ENCODE measurements around the gene FAM234A. TPM values are rescaled to one million over a fixed set of nuclear protein-coding genes. Genes with fewer than 3 reads are reported as not detected.
"Not testable (repeated sequence)": the region's sequence is repeated elsewhere in the genome, so short reads cannot be mapped to it uniquely, and the experiment has no call there.

Gene FAM234A
- total RNA-seq, 2 experiments from 2014 or later = 15.7 to 18.4 TPM

- DNase-seq = no peak
- H3K36me3 Mint-ChIP-seq = peaks cover 2% of the 10 kb centered on the region
- H3K4me3 Mint-ChIP-seq = no peak overlapping the region
- CTCF ChIA-PET = no interaction called here
- no peaks in the 10 kb centered on the region for H3K27me3 Mint-ChIP-seq
- intact Hi-C loops (cut with micrococcal nuclease) = no loop called here
- POLR2A ChIA-PET = no interaction called here
- no peak overlapping the region for H3K27ac Mint-ChIP-seq
- no peaks in the 10 kb centered on the region for H3K9me3 Mint-ChIP-seq
- H3K4me1 Mint-ChIP-seq (ENCODE audit: low read depth) = peaks cover 23% of the 10 kb centered on the region
Observed at GRCh38 chr16:239948-240277, 5.3 kb downstream of the FAM234A start.

GRCh38 chr16:240559-240958, 5.9 kb downstream of the FAM234A start:
- POLR2A ChIA-PET = no interaction called here
- H3K4me3 Mint-ChIP-seq = no peak overlapping the region

GRCh38 chr16:242281-242680, 7.7 kb downstream of the FAM234A start:
- Mint-ChIP-seq H3K4me3 (no peak overlapping the region), H3K27me3 (no peaks in the 10 kb centered on the region), H3K27ac (no peak overlapping the region), H3K4me1 (ENCODE audit: low read depth) (peaks cover 14% of the 10 kb centered on the region), H3K9me3 (no peaks in the 10 kb centered on the region), H3K36me3 (no peaks in the 10 kb centered on the region)
- intact Hi-C loops (cut with micrococcal nuclease) = no loop called here
- CTCF ChIA-PET = interaction anchor here (1.0 kb wide), 1 partner anchor 14 kb away, joined by 3 read pairs; no protein-coding TSS in a partner anchor
- POLR2A ChIA-PET = no interaction called here
- DNase-seq = no peak

More at GRCh38 chr16:240559-240958, 5.9 kb downstream of the FAM234A start:
- intact Hi-C loops (cut with micrococcal nuclease) = no loop called here
- H3K4me1 Mint-ChIP-seq (ENCODE audit: low read depth) = peaks cover 17% of the 10 kb centered on the region
- no peaks in the 10 kb centered on the region for H3K27me3 Mint-ChIP-seq
- DNase-seq = no peak
- no peaks in the 10 kb centered on the region for H3K9me3 Mint-ChIP-seq
- CTCF ChIA-PET = interaction anchor here (1.5 kb wide), 1 partner anchor 52 kb away, joined by 4 read pairs; no protein-coding TSS in a partner anchor
- no peak overlapping the region for H3K27ac Mint-ChIP-seq
- H3K36me3 Mint-ChIP-seq = peaks cover under 1% of the 10 kb centered on the region

- CTCF ChIA-PET = interaction anchor here (0.5 kb wide), 1 partner anchor 1961 kb away, joined by 3 read pairs; no protein-coding TSS in a partner anchor
- intact Hi-C loops (cut with micrococcal nuclease) = no loop called here
- no peaks in the 10 kb centered on the region for H3K36me3 Mint-ChIP-seq
- no peak for DNase-seq
- POLR2A ChIA-PET = no interaction called here
- H3K27me3 Mint-ChIP-seq = no peaks in the 10 kb centered on the region
- H3K4me3 Mint-ChIP-seq = no peak overlapping the region
- no peak overlapping the region for H3K27ac Mint-ChIP-seq
- H3K9me3 Mint-ChIP-seq = no peaks in the 10 kb centered on the region
- peaks cover 10% of the 10 kb centered on the region for H3K4me1 Mint-ChIP-seq (ENCODE audit: low read depth)
Observed at GRCh38 chr16:243348-243747, 8.7 kb downstream of the FAM234A start.

GRCh38 chr16:245105-245504, 10.5 kb downstream of the FAM234A start:
- Mint-ChIP-seq H3K9me3 (no peaks in the 10 kb centered on the region), H3K4me3 (no peak overlapping the region), H3K36me3 (no peaks in the 10 kb centered on the region), H3K4me1 (ENCODE audit: low read depth) (peaks cover 5% of the 10 kb centered on the region), H3K27ac (no peak overlapping the region), H3K27me3 (no peaks in the 10 kb centered on the region)
- no peak for DNase-seq
- intact Hi-C loops (cut with micrococcal nuclease) = no loop called here
- ChIA-PET CTCF (interaction anchor here (1.1 kb wide), 1 partner anchor 10 kb away, joined by 3 read pairs; the partner anchor contains the start of gene FAM234A), POLR2A (no interaction called here)

GRCh38 chr16:247027-247426, 12.4 kb downstream of the FAM234A start:
- CTCF ChIA-PET = interaction anchor here (1.1 kb wide), 1 partner anchor 116 kb away, joined by 7 read pairs; no protein-coding TSS in a partner anchor
- Mint-ChIP-seq H3K9me3 (no peaks in the 10 kb centered on the region), H3K4me1 (ENCODE audit: low read depth) (peaks cover 6% of the 10 kb centered on the region), H3K36me3 (no peaks in the 10 kb centered on the region), H3K4me3 (no peak overlapping the region), H3K27me3 (no peaks in the 10 kb centered on the region), H3K27ac (no peak overlapping the region)
- intact Hi-C loops (cut with micrococcal nuclease) = no loop called here
- POLR2A ChIA-PET = no interaction called here
- DNase-seq = no peak

- ChIA-PET CTCF (interaction anchor here (1.1 kb wide), 1 partner anchor 21 kb away, joined by 3 read pairs; no protein-coding TSS in a partner anchor), POLR2A (interaction anchor here (1.0 to 1.3 kb wide), 2 partner anchors 14 to 20 kb away, joined by 3 to 5 read pairs; partner anchors contain the start of genes FAM234A and LUC7L)
- no peaks in the 10 kb centered on the region for H3K9me3 Mint-ChIP-seq
- no peak overlapping the region for H3K4me3 Mint-ChIP-seq
- H3K27me3 Mint-ChIP-seq = no peaks in the 10 kb centered on the region
- intact Hi-C loops (cut with micrococcal nuclease) = no loop called here
- DNase-seq = no peak
- H3K4me1 Mint-ChIP-seq (ENCODE audit: low read depth) = peaks cover 23% of the 10 kb centered on the region
- H3K36me3 Mint-ChIP-seq = peaks cover 3% of the 10 kb centered on the region
- H3K27ac Mint-ChIP-seq = no peak overlapping the region
Observed at GRCh38 chr16:249431-249830, 14.8 kb downstream of the FAM234A start.

GRCh38 chr16:252366-253337, 18.0 kb downstream of the FAM234A start:
- ChIA-PET POLR2A (interaction anchor here (0.6 to 1.5 kb wide), 2 partner anchors 18 to 93 kb away, joined by 3 to 11 read pairs; partner anchors contain the start of gene FAM234A), CTCF (interaction anchor here (1.2 to 3.6 kb wide), 2 partner anchors 17 to 136 kb away, joined by 3 to 18 read pairs; partner anchors contain the start of gene FAM234A)
- H3K9me3 Mint-ChIP-seq = no peaks in the 10 kb centered on the region
- H3K27ac Mint-ChIP-seq = peak overlapping the region; percentile 76
- peaks cover 37% of the 10 kb centered on the region for H3K4me1 Mint-ChIP-seq (ENCODE audit: low read depth)
- no peaks in the 10 kb centered on the region for H3K27me3 Mint-ChIP-seq
- H3K36me3 Mint-ChIP-seq = peaks cover 8% of the 10 kb centered on the region
- peak overlapping the region; percentile 59 for H3K4me3 Mint-ChIP-seq
- intact Hi-C loops (cut with micrococcal nuclease) = loop anchor here (2.0 kb wide), 1 partner anchor 18 kb away; the partner anchor contains the start of gene FAM234A
- peak; percentile 58 for DNase-seq

GRCh38 chr16:253833-254232, 19.2 kb downstream of the FAM234A start:
- Mint-ChIP-seq H3K27me3 (no peaks in the 10 kb centered on the region), H3K4me1 (ENCODE audit: low read depth) (peaks cover 37% of the 10 kb centered on the region), H3K36me3 (peaks cover 8% of the 10 kb centered on the region), H3K4me3 (no peak overlapping the region), H3K27ac (peak overlapping the region; percentile 8), H3K9me3 (no peaks in the 10 kb centered on the region)
- ChIA-PET POLR2A (interaction anchor here (1.6 kb wide), 1 partner anchor 19 kb away, joined by 5 read pairs; no protein-coding TSS in a partner anchor), CTCF (interaction anchor here (1.2 to 3.6 kb wide), 2 partner anchors 19 to 137 kb away, joined by 3 to 18 read pairs; partner anchors contain the start of gene FAM234A)
- intact Hi-C loops (cut with micrococcal nuclease) = loop anchor here (2.0 kb wide), 1 partner anchor 19 kb away; the partner anchor contains the start of gene FAM234A
- DNase-seq = peak; percentile 28

- Mint-ChIP-seq H3K27me3 (no peaks in the 10 kb centered on the region), H3K9me3 (no peaks in the 10 kb centered on the region), H3K4me1 (ENCODE audit: low read depth) (peaks cover 40% of the 10 kb centered on the region), H3K27ac (no peak overlapping the region), H3K4me3 (no peak overlapping the region), H3K36me3 (peaks cover 8% of the 10 kb centered on the region)
- no peak for DNase-seq
- intact Hi-C loops (cut with micrococcal nuclease) = no loop called here
- CTCF ChIA-PET = interaction anchor here (1.9 to 3.6 kb wide), 2 partner anchors 19 kb away, joined by 4 to 18 read pairs; partner anchors contain the start of gene FAM234A
- POLR2A ChIA-PET = interaction anchor here (1.6 kb wide), 1 partner anchor 19 kb away, joined by 5 read pairs; no protein-coding TSS in a partner anchor
Observed at GRCh38 chr16:254461-254860, 19.8 kb downstream of the FAM234A start.

- Mint-ChIP-seq H3K4me3 (no peak overlapping the region), H3K27me3 (no peaks in the 10 kb centered on the region), H3K4me1 (ENCODE audit: low read depth) (peaks cover 40% of the 10 kb centered on the region), H3K36me3 (peaks cover 8% of the 10 kb centered on the region), H3K27ac (no peak overlapping the region), H3K9me3 (no peaks in the 10 kb centered on the region)
- CTCF ChIA-PET = interaction anchor here (1.9 kb wide), 1 partner anchor 20 kb away, joined by 4 read pairs; the partner anchor contains the start of gene FAM234A
- intact Hi-C loops (cut with micrococcal nuclease) = no loop called here
- no peak for DNase-seq
- POLR2A ChIA-PET = interaction anchor here (1.6 kb wide), 1 partner anchor 20 kb away, joined by 5 read pairs; no protein-coding TSS in a partner anchor
Observed at GRCh38 chr16:255183-255582, 20.6 kb downstream of the FAM234A start.

GRCh38 chr16:258091-258490, 23.5 kb downstream of the FAM234A start:
- CTCF ChIA-PET; intact Hi-C loops (cut with micrococcal nuclease); DNase-seq; H3K9me3 Mint-ChIP-seq; POLR2A ChIA-PET; H3K27me3 Mint-ChIP-seq; H3K27ac Mint-ChIP-seq; H3K4me3 Mint-ChIP-seq: not testable (repeated sequence)
- H3K4me1 Mint-ChIP-seq (ENCODE audit: low read depth) = peaks cover 28% of the 10 kb centered on the region
- H3K36me3 Mint-ChIP-seq = peaks cover 12% of the 10 kb centered on the region

Measured in activated CD4-positive, alpha-beta memory T cell treated with anti-CD3 and anti-CD28 coated beads for 36 hours (primary cell).